HFFc6 (cell line): ENCODE data around the gene SUPT5H. TPM values are rescaled to one million over a fixed set of nuclear protein-coding genes. Genes with fewer than 3 reads are reported as not detected.

Source experiments
- DNase-seq: peaks from one replicate; pipeline ENCODE4 v3.0.0-alpha.2; 2018
- H3K27ac Mint-ChIP-seq: 2 replicates; pipeline ENCODE4 v1.8.0; 2020; ENCODE audit warnings: mild to moderate bottlenecking, mixed read lengths
- H3K27me3 Mint-ChIP-seq: 2 replicates; pipeline ENCODE4 v1.8.0; 2021; ENCODE audit warnings: mild to moderate bottlenecking, moderate library complexity, mixed read lengths; ENCODE audit not compliant: insufficient read depth
- H3K36me3 Mint-ChIP-seq: 2 replicates; pipeline ENCODE4 v1.8.0; 2021; ENCODE audit warnings: low read depth, mixed read lengths
- H3K4me1 Mint-ChIP-seq: 2 replicates; pipeline ENCODE4 v1.8.0; 2020; ENCODE audit warnings: low read depth, mixed read lengths
- H3K4me3 Mint-ChIP-seq: 2 replicates; pipeline ENCODE4 v1.8.0; 2020; ENCODE audit warnings: mild to moderate bottlenecking, moderate library complexity, mixed read lengths
- H3K9me3 Mint-ChIP-seq: 2 replicates; pipeline ENCODE4 v1.8.0; 2020; ENCODE audit warnings: mild to moderate bottlenecking, mixed read lengths
- CTCF ChIP-seq: fragments of 200-600 bp; sonication (generic); IDR thresholded peaks from 2 replicates; pipeline ENCODE4 v1.5.0; 2021; ENCODE audit warnings: antibody characterized with exemption, mild to moderate bottlenecking
- total RNA-seq, 6 experiments: library from RNA; stranded (reverse); fragmentation: NEBNext Ultra II Directional; extraction: Animal tissue kit (Norgen Biotek cat#: 25700); gene quantifications; 2 replicates in 1 of 6; 3 replicates in 5 of 6; pipeline ENCODE4 v1.2.3, GENCODE V29; 2021

SUPT5H gene
- total RNA-seq, 6 experiments from 2014 or later, result 102 to 129 (median 107) TPM

GRCh38 chr19:39433480-39434079 is 11.8 kb upstream of the SUPT5H start:
- Mint-ChIP-seq H3K36me3 (peaks cover 32% of the 10 kb centered on the region), H3K27me3 (peaks cover 25% of the 10 kb centered on the region), H3K9me3 (peaks cover 6% of the 10 kb centered on the region), H3K27ac (peak overlapping the region; percentile 98), H3K4me1 (peaks cover 57% of the 10 kb centered on the region), H3K4me3 (peak overlapping the region; percentile 100)
- DNase-seq, result no peak
- TF ChIP-seq CTCF, result no peak

- peaks cover 18% of the 10 kb centered on the region for H3K27me3 Mint-ChIP-seq
- peaks cover 32% of the 10 kb centered on the region for H3K36me3 Mint-ChIP-seq
- DNase-seq, result no peak
- peaks cover 49% of the 10 kb centered on the region for H3K4me1 Mint-ChIP-seq
- TF ChIP-seq CTCF, result no peak
- H3K27ac Mint-ChIP-seq, result peak overlapping the region; percentile 98
- H3K9me3 Mint-ChIP-seq, result peaks cover 6% of the 10 kb centered on the region
- H3K4me3 Mint-ChIP-seq, result peak overlapping the region; percentile 100
Measured at GRCh38 chr19:39434123-39435076, 11.0 kb upstream of the SUPT5H start.

- Mint-ChIP-seq H3K36me3 (peaks cover 32% of the 10 kb centered on the region), H3K4me3 (peak within 1 kb of the TSS; percentile 100), H3K9me3 (peaks cover 6% of the 10 kb centered on the region), H3K27ac (peak within 1 kb of the TSS; percentile 98), H3K4me1 (peaks cover 48% of the 10 kb centered on the region), H3K27me3 (peaks cover 12% of the 10 kb centered on the region)
- DNase-seq, result peak; percentile 97
- no peak for TF ChIP-seq CTCF
Measured at GRCh38 chr19:39435499-39436349, 9.7 kb upstream of the SUPT5H start, which contains the start of gene RPS16. Gene RPS16, minus strand, starts transcription at chr19:39435949. Its CDS starts 54 bp downstream, at chr19:39435895.

GRCh38 chr19:39436350-39436716 is 9.0 kb upstream of the SUPT5H start:
- no peak for TF ChIP-seq CTCF
- Mint-ChIP-seq H3K36me3 (peaks cover 32% of the 10 kb centered on the region), H3K4me1 (peaks cover 44% of the 10 kb centered on the region), H3K4me3 (peak overlapping the region; percentile 100), H3K27ac (peak overlapping the region; percentile 98), H3K9me3 (peaks cover 6% of the 10 kb centered on the region), H3K27me3 (peaks cover 12% of the 10 kb centered on the region)
- DNase-seq, result no peak

GRCh38 chr19:39438270-39438934 is 7.0 kb upstream of the SUPT5H start:
- DNase-seq, result peak; percentile 44
- no peak for TF ChIP-seq CTCF
- Mint-ChIP-seq H3K27ac (no peak overlapping the region), H3K27me3 (peaks cover 14% of the 10 kb centered on the region), H3K9me3 (peaks cover 6% of the 10 kb centered on the region), H3K36me3 (peaks cover 21% of the 10 kb centered on the region), H3K4me3 (no peak overlapping the region), H3K4me1 (peaks cover 38% of the 10 kb centered on the region)
